ENCODE data around the gene NID1. TPM values are rescaled to one million over a fixed set of nuclear protein-coding genes. Genes with fewer than 3 reads are reported as not detected.

The NID1 gene
- total and polyA plus RNA-seq, 9 of the 15 experiments (the other 6 are each of a cell fraction or from before 2014, with no cell fraction given), result 0.22 TPM; not detected in 8

- Histone ChIP-seq H3K4me1 (replicated peaks in 1 of 2; ENCODE audit: control insufficient read depth in 2 of 2, insufficient read depth in 2 of 2, low read length in 2 of 2) (no peaks in the 10 kb centered on the region; a peak in 1 of 5 replicates), H4K20me1 (replicated peaks; ENCODE audit: control insufficient read depth, insufficient read depth, low read length) (no peaks in the 10 kb centered on the region; the same call in 1 of the 2 replicates), H3K9ac (ENCODE audit: insufficient read depth in 1 of 2, low read depth in 2 of 2, low read length in 2 of 2) (no peak overlapping the region), H3K27me3 (ENCODE audit: control insufficient read depth in 2 of 2, insufficient read depth in 2 of 2, low read length in 2 of 2) (peaks cover 44 to 54% of the 10 kb centered on the region in 2 experiments), H3K9me3 (replicated peaks; ENCODE audit: control insufficient read depth, insufficient read depth, low read depth, low read length) (no peaks in the 10 kb centered on the region), H3K36me3 (ENCODE audit: control insufficient read depth, insufficient read depth, low read length) (no peaks in the 10 kb centered on the region), H3K27ac (ENCODE audit: extremely low read depth, low read depth, low read length) (no peak overlapping the region), H3K4me2 (ENCODE audit: insufficient read depth, low read length) (no peak overlapping the region), H2AFZ (ENCODE audit: low read depth, low read length) (no peak overlapping the region), H3K79me2 (ENCODE audit: control insufficient read depth, insufficient read depth, low read length) (no peaks in the 10 kb centered on the region), H3K4me3 (no peak overlapping the region), H3K9me1 (ENCODE audit: control insufficient read depth, insufficient read depth, low read length) (no peaks in the 10 kb centered on the region)
- FAIRE-seq (no peak), DNase-seq (ENCODE audit: extremely low read depth in 1 of 4, low spot score in 3 of 4) (no peak), ATAC-seq (no peak)
- CTCF ChIA-PET (ENCODE audit: low intra/inter-chr PET ratio), result no interaction called here
- WGBS (ENCODE audit: insufficient coverage, low coverage, missing lambda C conversion rate), result 1% methylated on average over 4 of the region's 4 CpGs
- intact Hi-C loops (cut with micrococcal nuclease) (no loop called here), in situ Hi-C loops (cut with MboI) (no loop called here)
- TF ChIP-seq ILF3 (IDR thresholded peaks at IDR 0.05; ENCODE audit: borderline replicate concordance) (no peak), MYNN (IDR thresholded peaks at IDR 0.05) (no peak), MYNN (CRISPR knock-in tag; IDR thresholded peaks at IDR 0.05) (no peak), MEF2A (IDR thresholded peaks at IDR 0.05; ENCODE audit: control insufficient read depth, low read depth, low read length) (no peak), CCAR2 (IDR thresholded peaks at IDR 0.05; ENCODE audit: low read depth, low read length) (no peak), HES1 (IDR thresholded peaks at IDR 0.05; ENCODE audit: low read depth) (no peak), E2F6 (IDR thresholded peaks at IDR 0.05; ENCODE audit: borderline replicate concordance in 1 of 2, extremely low read depth in 1 of 2, insufficient read depth in 1 of 2, insufficient read length in 1 of 2, low read depth in 1 of 2, low read length in 1 of 2, poor library complexity in 1 of 2, severe bottlenecking in 1 of 2) (no peak), ZFP30 (CRISPR knock-in tag; IDR thresholded peaks at IDR 0.05; ENCODE audit: borderline replicate concordance) (no peak), ZNF696 (CRISPR knock-in tag; conservative IDR thresholded peaks at IDR 0.05) (no peak), SREBF2 (CRISPR knock-in tag; IDR thresholded peaks at IDR 0.05) (no peak), ZKSCAN1 (IDR thresholded peaks at IDR 0.05; ENCODE audit: low read depth, low read length) (no peak)
- POLR2A ChIA-PET, result no interaction called here
- no TSS peak for BruUV-seq (replicated peaks)
These were observed 131.1 kb downstream of the NID1 start for GRCh38 chr1:235933766-235934116.

Data from K562 (cell line).